OCI-LY7 (cell line): ENCODE measurements around the gene SBF1.
"Not testable (repeated sequence)": the region's sequence is repeated elsewhere in the genome, so short reads cannot be mapped to it uniquely, and the experiment has no call there.

Experiments
- CTCF ChIP-seq: fragments of 200-600 bp; sonication (generic); conservative IDR thresholded peaks from 2 replicates; pipeline ENCODE4 v1.5.1; 2014; ENCODE audit warnings: mild to moderate bottlenecking, antibody characterized with exemption, low read length, moderate library complexity, mixed read lengths
- EZH2phosphoT487 ChIP-seq: fragments of 200-600 bp; sonication (generic); IDR thresholded peaks from 2 replicates; pipeline ENCODE4 v1.6.1; 2018; ENCODE audit warnings: low read depth, borderline replicate concordance, mild to moderate bottlenecking, mixed run types, antibody characterized with exemption, low read length, moderate library complexity, mixed read lengths

GRCh38 chr22:50432877-50433510 lies 41.8 kb downstream of the SBF1 start:
- not testable (repeated sequence) for TF ChIP-seq CTCF, EZH2phosphoT487
